HepG2 (cell line): Measurements from ENCODE around the gene SLC25A52. TPM values are rescaled to one million over a fixed set of nuclear protein-coding genes. Genes with fewer than 3 reads are reported as not detected.

ENCODE experiments used
- EP300 ChIP-seq, 3 experiments: sonication (generic) in 1 of 3; formaldehyde crosslinking in 1 of 3; IDR thresholded peaks; 2 replicates each; pipeline versions ENCODE4 v1.5.1 to v1.6.1; 2011 to 2020; ENCODE audit warnings: low read depth in 2 of 3, low read length in 2 of 3, borderline replicate concordance in 1 of 3, improper control_type of control experiment in 1 of 3, mild to moderate bottlenecking in 1 of 3, missing genetic modification reagents in 1 of 3, moderate library complexity in 1 of 3
- JUN ChIP-seq: sonication (generic); formaldehyde crosslinking; IDR thresholded peaks from 2 replicates; pipeline ENCODE4 v1.4.0; 2020; ENCODE audit warnings: mild to moderate bottlenecking, missing genetic modification reagents
- NCOR1 ChIP-seq: fragments of 200-600 bp; sonication (generic); IDR thresholded peaks from 2 replicates; pipeline ENCODE4 v1.7.0; 2017; ENCODE audit warnings: antibody characterized with exemption, low read length, borderline replicate concordance
- THAP11 ChIP-seq: IDR thresholded peaks from 2 replicates; pipeline ENCODE4 v1.6.1; 2016; ENCODE audit warnings: missing biosample characterization, missing genetic modification reagents
- WIZ ChIP-seq: sonication (generic); formaldehyde crosslinking; IDR thresholded peaks from 2 replicates; pipeline ENCODE4 v1.5.1; 2020; ENCODE audit warnings: mild to moderate bottlenecking, missing genetic modification reagents
- ZMAT3 ChIP-seq: sonication (generic); formaldehyde crosslinking; conservative IDR thresholded peaks from 2 replicates; pipeline ENCODE4 v1.7.0; 2021; ENCODE audit warnings: missing genetic modification reagents
- polyA plus RNA-seq, 8 experiments: library from polyadenylated mRNA; depleted of rRNA in 3 of 8; stranded (reverse) in 7 of 8; unstranded in 1 of 8; fragments of >200 nt; fragmentation: Illumina TruSeq in 4 of 8; extraction: Trizol in 4 of 8; gene quantifications; 2 replicates each; pipeline versions ENCODE4 v1.2.1 to v1.2.3, GENCODE V29; 2011 to 2016; ENCODE audit warnings: low read depth in 4 of 8, missing spikeins in 1 of 8, mixed read lengths in 1 of 8; ENCODE audit not compliant: insufficient read depth in 1 of 8
- total RNA-seq, 5 experiments: library from RNA; depleted of rRNA; stranded (reverse); fragments of >200 nt; fragmentation: Illumina TruSeq; extraction: Trizol; gene quantifications; 2 replicates each; pipeline ENCODE4 v1.2.3, GENCODE V29; 2016; ENCODE audit warnings: low read depth in 1 of 5
- TF ChIP-seq, protein P1 (sequence below): sonication (generic); formaldehyde crosslinking; IDR thresholded peaks from 2 replicates; pipeline ENCODE4 v1.4.0; 2020; ENCODE audit warnings: missing genetic modification reagents, borderline replicate concordance
- TF ChIP-seq, protein P2 (sequence below): sonication (generic); formaldehyde crosslinking; IDR thresholded peaks from 2 replicates; pipeline ENCODE4 v1.4.0; 2020; ENCODE audit warnings: missing genetic modification reagents, borderline replicate concordance
- TF ChIP-seq, protein P3 (sequence below), 2 experiments: sonication (generic) in 1 of 2; formaldehyde crosslinking in 1 of 2; IDR thresholded peaks; 2 replicates each; pipeline versions ENCODE4 v1.4.0 to v1.6.1; 2016 to 2020; ENCODE audit warnings: borderline replicate concordance in 1 of 2, low read depth in 1 of 2, mild to moderate bottlenecking in 1 of 2, missing genetic modification reagents in 1 of 2
- TF ChIP-seq, protein P4 (sequence below): sonication (generic); formaldehyde crosslinking; IDR thresholded peaks from 2 replicates; pipeline ENCODE4 v1.5.1; 2020; ENCODE audit warnings: missing genetic modification reagents, mild to moderate bottlenecking, borderline replicate concordance
- TF ChIP-seq, protein P5 (sequence below): sonication (generic); formaldehyde crosslinking; conservative IDR thresholded peaks from 2 replicates; pipeline ENCODE4 v1.8.0; 2022; ENCODE audit warnings: mild to moderate bottlenecking, moderate library complexity, missing genetic modification reagents

Gene SLC25A52
- total and polyA plus RNA-seq, 2 of the 13 experiments (the other 11 are each of a cell fraction or from before 2014, with no cell fraction given), result 0.46 TPM; not detected in 1

DNA sequence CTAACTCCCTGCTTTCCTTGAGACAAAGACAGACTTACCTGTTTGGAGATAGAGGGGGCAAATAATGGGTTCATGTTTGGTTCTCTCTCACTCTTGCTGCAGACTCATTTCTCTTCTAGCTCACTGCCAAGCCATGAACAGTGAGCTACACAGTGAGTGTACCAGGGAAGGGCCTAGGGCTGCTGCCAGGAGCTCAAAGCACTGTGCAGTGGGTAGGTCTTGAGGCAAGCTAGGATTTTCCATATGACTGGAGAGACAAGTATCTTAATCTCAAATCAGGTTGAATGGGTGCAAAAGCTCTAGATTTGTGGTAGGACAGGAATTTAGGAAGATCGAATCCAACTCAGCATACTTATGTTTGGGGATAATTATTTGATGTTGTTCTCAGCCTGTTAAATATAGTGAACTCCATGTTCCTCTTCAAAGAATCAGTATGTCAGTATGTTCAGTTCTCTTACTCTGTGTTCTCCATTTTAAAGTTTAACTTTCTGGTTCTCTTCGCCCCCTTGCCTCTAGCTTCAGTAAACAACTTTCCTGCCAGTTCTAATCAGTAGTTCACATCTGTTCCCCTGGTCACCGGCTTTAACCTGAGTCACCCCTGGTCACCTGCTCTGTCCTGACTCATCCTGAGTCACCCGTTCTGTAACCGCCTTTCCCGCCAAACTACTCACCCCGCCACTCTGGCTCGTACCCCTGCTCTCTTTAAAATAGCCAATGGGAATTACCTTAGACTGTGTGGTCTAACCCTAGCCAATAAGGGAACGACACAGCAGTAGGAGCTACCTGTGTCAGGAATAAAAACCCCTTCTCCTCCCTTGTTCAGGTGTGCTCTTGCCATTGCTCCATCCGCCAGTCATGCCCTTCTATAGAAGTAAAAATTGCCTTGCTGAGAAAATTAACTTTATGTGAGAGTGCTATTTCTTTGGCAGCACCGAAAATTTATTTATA is 21.9 kb downstream of the SLC25A52 start (continued):
- TF ChIP-seq, protein P1, sequence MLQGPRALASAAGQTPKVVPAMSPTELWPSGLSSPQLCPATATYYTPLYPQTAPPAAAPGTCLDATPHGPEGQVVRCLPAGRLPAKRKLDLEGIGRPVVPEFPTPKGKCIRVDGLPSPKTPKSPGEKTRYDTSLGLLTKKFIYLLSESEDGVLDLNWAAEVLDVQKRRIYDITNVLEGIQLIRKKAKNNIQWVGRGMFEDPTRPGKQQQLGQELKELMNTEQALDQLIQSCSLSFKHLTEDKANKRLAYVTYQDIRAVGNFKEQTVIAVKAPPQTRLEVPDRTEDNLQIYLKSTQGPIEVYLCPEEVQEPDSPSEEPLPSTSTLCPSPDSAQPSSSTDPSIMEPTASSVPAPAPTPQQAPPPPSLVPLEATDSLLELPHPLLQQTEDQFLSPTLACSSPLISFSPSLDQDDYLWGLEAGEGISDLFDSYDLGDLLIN (CRISPR knock-in tag), result peak; percentile 71; the same call in 1 of the 2 replicates
- TF ChIP-seq, protein P2, sequence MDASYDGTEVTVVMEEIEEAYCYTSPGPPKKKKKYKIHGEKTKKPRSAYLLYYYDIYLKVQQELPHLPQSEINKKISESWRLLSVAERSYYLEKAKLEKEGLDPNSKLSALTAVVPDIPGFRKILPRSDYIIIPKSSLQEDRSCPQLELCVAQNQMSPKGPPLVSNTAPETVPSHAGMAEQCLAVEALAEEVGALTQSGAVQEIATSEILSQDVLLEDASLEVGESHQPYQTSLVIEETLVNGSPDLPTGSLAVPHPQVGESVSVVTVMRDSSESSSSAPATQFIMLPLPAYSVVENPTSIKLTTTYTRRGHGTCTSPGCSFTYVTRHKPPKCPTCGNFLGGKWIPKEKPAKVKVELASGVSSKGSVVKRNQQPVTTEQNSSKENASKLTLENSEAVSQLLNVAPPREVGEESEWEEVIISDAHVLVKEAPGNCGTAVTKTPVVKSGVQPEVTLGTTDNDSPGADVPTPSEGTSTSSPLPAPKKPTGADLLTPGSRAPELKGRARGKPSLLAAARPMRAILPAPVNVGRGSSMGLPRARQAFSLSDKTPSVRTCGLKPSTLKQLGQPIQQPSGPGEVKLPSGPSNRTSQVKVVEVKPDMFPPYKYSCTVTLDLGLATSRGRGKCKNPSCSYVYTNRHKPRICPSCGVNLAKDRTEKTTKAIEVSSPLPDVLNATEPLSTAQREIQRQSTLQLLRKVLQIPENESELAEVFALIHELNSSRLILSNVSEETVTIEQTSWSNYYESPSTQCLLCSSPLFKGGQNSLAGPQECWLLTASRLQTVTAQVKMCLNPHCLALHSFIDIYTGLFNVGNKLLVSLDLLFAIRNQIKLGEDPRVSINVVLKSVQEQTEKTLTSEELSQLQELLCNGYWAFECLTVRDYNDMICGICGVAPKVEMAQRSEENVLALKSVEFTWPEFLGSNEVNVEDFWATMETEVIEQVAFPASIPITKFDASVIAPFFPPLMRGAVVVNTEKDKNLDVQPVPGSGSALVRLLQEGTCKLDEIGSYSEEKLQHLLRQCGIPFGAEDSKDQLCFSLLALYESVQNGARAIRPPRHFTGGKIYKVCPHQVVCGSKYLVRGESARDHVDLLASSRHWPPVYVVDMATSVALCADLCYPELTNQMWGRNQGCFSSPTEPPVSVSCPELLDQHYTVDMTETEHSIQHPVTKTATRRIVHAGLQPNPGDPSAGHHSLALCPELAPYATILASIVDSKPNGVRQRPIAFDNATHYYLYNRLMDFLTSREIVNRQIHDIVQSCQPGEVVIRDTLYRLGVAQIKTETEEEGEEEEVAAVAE (CRISPR knock-in tag), result no peak
- TF ChIP-seq NCOR1 (no peak), EP300 (IDR thresholded peaks at IDR 0.05; ENCODE audit: low read depth in 2 of 2, low read length in 2 of 2) (peak in 1 of 2 experiments; percentile 54; a peak in 2 of 4 replicates), EP300 (CRISPR knock-in tag; IDR thresholded peaks at IDR 0.05; ENCODE audit: borderline replicate concordance) (no peak), WIZ (CRISPR knock-in tag) (no peak), JUN (CRISPR knock-in tag) (peak; percentile 89), THAP11 (CRISPR knock-in tag) (no peak), ZMAT3 (CRISPR knock-in tag) (no peak)
- TF ChIP-seq, protein P3, sequence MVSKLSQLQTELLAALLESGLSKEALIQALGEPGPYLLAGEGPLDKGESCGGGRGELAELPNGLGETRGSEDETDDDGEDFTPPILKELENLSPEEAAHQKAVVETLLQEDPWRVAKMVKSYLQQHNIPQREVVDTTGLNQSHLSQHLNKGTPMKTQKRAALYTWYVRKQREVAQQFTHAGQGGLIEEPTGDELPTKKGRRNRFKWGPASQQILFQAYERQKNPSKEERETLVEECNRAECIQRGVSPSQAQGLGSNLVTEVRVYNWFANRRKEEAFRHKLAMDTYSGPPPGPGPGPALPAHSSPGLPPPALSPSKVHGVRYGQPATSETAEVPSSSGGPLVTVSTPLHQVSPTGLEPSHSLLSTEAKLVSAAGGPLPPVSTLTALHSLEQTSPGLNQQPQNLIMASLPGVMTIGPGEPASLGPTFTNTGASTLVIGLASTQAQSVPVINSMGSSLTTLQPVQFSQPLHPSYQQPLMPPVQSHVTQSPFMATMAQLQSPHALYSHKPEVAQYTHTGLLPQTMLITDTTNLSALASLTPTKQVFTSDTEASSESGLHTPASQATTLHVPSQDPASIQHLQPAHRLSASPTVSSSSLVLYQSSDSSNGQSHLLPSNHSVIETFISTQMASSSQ (IDR thresholded peaks at IDR 0.05; ENCODE audit: low read depth), result 0 out of 2 replicates have a peak, but pooled peaks have one; percentile 14
- TF ChIP-seq, protein P3 (CRISPR knock-in tag; IDR thresholded peaks at IDR 0.05; ENCODE audit: borderline replicate concordance), result no peak
- TF ChIP-seq, protein P4, sequence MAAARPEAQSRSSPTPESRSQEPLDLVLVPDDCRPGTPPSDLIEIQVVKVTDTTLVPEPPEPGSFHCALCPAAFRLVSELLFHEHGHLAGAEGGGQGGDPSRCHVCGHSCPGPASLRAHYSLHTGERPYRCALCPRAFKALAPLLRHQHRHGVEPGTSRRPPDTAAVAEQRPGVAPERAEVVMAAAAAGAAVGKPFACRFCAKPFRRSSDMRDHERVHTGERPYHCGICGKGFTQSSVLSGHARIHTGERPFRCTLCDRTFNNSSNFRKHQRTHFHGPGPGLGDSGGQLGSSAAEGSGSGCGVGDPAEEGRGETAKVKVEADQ (CRISPR knock-in tag), result no peak
- TF ChIP-seq, protein P5, sequence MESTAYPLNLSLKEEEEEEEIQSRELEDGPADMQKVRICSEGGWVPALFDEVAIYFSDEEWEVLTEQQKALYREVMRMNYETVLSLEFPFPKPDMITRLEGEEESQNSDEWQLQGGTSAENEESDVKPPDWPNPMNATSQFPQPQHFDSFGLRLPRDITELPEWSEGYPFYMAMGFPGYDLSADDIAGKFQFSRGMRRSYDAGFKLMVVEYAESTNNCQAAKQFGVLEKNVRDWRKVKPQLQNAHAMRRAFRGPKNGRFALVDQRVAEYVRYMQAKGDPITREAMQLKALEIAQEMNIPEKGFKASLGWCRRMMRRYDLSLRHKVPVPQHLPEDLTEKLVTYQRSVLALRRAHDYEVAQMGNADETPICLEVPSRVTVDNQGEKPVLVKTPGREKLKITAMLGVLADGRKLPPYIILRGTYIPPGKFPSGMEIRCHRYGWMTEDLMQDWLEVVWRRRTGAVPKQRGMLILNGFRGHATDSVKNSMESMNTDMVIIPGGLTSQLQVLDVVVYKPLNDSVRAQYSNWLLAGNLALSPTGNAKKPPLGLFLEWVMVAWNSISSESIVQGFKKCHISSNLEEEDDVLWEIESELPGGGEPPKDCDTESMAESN (CRISPR knock-in tag), result no peak
